Suprapubic skin (tissue), 4 donors: ENCODE data around the gene HES5. TPM values are rescaled to one million over a fixed set of nuclear protein-coding genes. Genes with fewer than 3 reads are reported as not detected.

ENCODE experiments used
- DNase-seq, 2 donors: peaks; one replicate each; pipeline ENCODE4 v3.0.0-alpha.2; 2019; ENCODE audit warnings: low spot score in 2 of 2
- H3K27ac ChIP-seq: fragments of 200-600 bp; sonication (generic); one replicate; pipeline ENCODE4 v1.5.1; 2019
- H3K27me3 ChIP-seq: fragments of 200-600 bp; sonication (generic); one replicate; pipeline ENCODE4 v1.5.1; 2019
- H3K36me3 ChIP-seq: fragments of 200-600 bp; sonication (generic); one replicate; pipeline ENCODE4 v1.5.1; 2019
- H3K4me1 ChIP-seq: fragments of 200-600 bp; sonication (generic); one replicate; pipeline ENCODE4 v1.5.1; 2019
- H3K4me3 ChIP-seq: fragments of 200-600 bp; sonication (generic); one replicate; pipeline ENCODE4 v1.5.1; 2019; ENCODE audit warnings: mild to moderate bottlenecking
- H3K9me3 ChIP-seq: fragments of 200-600 bp; sonication (generic); one replicate; pipeline ENCODE4 v1.5.1; 2019
- EP300 ChIP-seq: sonication (generic); formaldehyde crosslinking; IDR thresholded peaks from one replicate; pipeline ENCODE4 v1.6.1; 2017; ENCODE audit warnings: antibody characterized with exemption
- POLR2A ChIP-seq, 2 donors: fragments of 450-650 bp; IDR thresholded peaks; one replicate each; pipeline ENCODE4 v1.6.1; 2017; ENCODE audit warnings: antibody characterized with exemption in 2 of 2, mild to moderate bottlenecking in 2 of 2, moderate library complexity in 2 of 2
- POLR2AphosphoS5 ChIP-seq, 3 donors: sonication (generic); formaldehyde crosslinking; IDR thresholded peaks; one replicate each; pipeline ENCODE4 v1.6.1; 2017; ENCODE audit warnings: antibody characterized with exemption in 3 of 3
- WGBS: methylation state at CpG from one replicate; pipeline ENCODE4 v1.1.5; 2018; 5-methylcytosine and 5-hydroxymethylcytosine counted together
- total RNA-seq, 4 donors: library from RNA; depleted of rRNA; stranded (reverse); fragments of >200 nt; gene quantifications; one replicate each; pipeline ENCODE4 v1.1.0, GENCODE V29; 2016
- TF ChIP-seq, protein P1 (sequence below), 2 donors: fragments of 200-600 bp in 1 of 2; fragments of 450-650 bp in 1 of 2; sonication (generic) in 1 of 2; IDR thresholded peaks; one replicate each; pipeline ENCODE4 v1.5.1; 2016 to 2019; ENCODE audit warnings: antibody characterized with exemption in 2 of 2, mild to moderate bottlenecking in 1 of 2, moderate library complexity in 1 of 2

Gene HES5
- total RNA-seq, 4 donors from 2014 or later = 2.6 to 12.0 (median 5.9) TPM

DNA sequence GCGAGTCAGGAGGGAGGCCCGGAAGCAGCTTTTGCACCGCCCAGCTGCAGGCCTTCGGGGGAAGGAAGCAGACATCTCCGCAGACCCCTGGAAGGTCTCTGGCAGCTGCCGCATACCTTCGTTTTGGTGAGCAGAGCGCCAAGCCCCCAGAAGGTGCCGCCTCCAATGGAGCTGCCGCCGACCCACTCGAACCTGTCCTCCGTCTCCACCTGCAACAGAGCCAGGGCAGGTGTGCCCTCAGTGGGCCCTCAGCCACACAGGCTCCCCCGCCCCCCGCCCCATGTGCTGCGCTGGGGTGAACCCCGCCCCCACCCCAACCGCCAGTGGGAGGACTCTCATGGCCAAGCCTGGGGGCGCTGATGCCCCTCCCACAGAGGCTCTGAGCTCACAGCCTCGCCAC is 9.9 kb downstream of the HES5 start:
- WGBS = 95% methylated on average over 8 of the region's 20 CpGs
- TF ChIP-seq EP300 = no peak
- TF ChIP-seq POLR2A (IDR thresholded peaks at IDR 0.05) = no peak
- TF ChIP-seq, protein P1, sequence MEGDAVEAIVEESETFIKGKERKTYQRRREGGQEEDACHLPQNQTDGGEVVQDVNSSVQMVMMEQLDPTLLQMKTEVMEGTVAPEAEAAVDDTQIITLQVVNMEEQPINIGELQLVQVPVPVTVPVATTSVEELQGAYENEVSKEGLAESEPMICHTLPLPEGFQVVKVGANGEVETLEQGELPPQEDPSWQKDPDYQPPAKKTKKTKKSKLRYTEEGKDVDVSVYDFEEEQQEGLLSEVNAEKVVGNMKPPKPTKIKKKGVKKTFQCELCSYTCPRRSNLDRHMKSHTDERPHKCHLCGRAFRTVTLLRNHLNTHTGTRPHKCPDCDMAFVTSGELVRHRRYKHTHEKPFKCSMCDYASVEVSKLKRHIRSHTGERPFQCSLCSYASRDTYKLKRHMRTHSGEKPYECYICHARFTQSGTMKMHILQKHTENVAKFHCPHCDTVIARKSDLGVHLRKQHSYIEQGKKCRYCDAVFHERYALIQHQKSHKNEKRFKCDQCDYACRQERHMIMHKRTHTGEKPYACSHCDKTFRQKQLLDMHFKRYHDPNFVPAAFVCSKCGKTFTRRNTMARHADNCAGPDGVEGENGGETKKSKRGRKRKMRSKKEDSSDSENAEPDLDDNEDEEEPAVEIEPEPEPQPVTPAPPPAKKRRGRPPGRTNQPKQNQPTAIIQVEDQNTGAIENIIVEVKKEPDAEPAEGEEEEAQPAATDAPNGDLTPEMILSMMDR (IDR thresholded peaks at IDR 0.05) = no peak
- no peak for TF ChIP-seq POLR2AphosphoS5 (IDR thresholded peaks at IDR 0.05)
- Histone ChIP-seq H3K27ac (no peak overlapping the region), H3K9me3 (no peaks in the 10 kb centered on the region), H3K4me3 (no peak overlapping the region), H3K4me1 (peaks cover 23% of the 10 kb centered on the region), H3K27me3 (no peaks in the 10 kb centered on the region), H3K36me3 (peaks cover 67% of the 10 kb centered on the region)
- no peak for DNase-seq

DNA sequence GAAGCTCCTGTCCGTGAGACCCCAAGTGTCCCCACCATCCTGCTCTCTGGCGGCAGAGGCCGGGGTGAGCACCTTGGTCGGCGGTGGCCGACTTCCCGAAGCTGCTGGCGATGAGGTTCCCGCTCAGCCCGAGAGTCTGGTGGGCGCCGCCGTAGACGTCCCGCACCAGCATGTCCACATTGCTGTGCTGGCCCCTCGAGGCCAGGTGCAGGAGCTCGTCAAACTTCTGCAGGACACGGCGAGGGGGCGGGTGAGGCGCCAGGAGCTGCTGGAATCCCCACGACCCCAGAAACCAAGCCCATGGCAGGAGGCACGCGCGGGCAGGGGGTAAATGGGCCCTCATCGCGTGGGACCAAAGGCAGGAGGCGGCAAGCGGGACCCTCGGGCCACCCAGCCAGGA is 10.3 kb downstream of the HES5 start:
- Histone ChIP-seq H3K9me3 (no peaks in the 10 kb centered on the region), H3K4me1 (peaks cover 18% of the 10 kb centered on the region), H3K27me3 (no peaks in the 10 kb centered on the region), H3K4me3 (no peak overlapping the region), H3K36me3 (peaks cover 72% of the 10 kb centered on the region), H3K27ac (no peak overlapping the region)
- TF ChIP-seq, protein P1 (IDR thresholded peaks at IDR 0.05) = no peak
- TF ChIP-seq POLR2AphosphoS5 (IDR thresholded peaks at IDR 0.05) = no peak
- TF ChIP-seq EP300 = no peak
- TF ChIP-seq POLR2A (IDR thresholded peaks at IDR 0.05) = no peak
- WGBS = 93% methylated on average over 23 of the region's 30 CpGs
- DNase-seq = no peak

DNA sequence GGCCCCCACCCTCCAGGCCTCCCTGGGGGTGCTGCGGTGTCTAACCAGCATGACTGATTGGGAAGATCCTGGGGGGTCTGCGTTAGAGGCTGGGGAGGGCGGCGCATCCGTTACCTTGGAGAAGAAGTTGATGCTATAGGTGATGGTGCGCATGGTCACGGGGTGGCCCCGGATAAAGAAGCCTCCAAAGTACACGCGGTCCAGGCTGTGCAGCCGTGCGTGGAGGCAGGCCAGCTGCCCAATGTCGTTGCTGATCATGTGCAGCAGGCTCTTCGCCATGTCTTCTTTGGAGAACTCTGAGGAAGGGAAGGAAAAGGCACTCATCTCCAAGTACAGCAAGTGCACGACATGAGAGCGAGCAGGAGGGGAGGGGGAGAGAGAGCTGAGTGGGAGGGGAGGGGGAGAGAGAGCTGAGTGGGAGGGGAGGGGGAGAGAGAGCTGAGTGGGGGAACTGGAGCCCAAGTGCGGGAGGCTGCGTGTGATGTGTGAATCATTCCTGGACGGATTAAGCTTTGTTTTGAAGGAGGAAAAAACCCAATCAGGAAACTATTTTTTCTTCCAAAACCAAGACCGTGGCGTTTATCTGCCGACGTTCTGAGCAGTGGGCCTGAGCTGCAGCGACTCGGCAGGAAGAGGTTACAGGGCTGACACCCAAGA is 10.9 kb downstream of the HES5 start:
- no peaks in the 10 kb centered on the region for H3K27me3 ChIP-seq
- no peak overlapping the region for H3K4me3 ChIP-seq
- DNase-seq = no peak
- no peaks in the 10 kb centered on the region for H3K9me3 ChIP-seq
- H3K4me1 ChIP-seq = peaks cover 13% of the 10 kb centered on the region
- peaks cover 77% of the 10 kb centered on the region for H3K36me3 ChIP-seq
- no peak overlapping the region for H3K27ac ChIP-seq
- 89% methylated on average over 25 of the region's 25 CpGs for WGBS
- no peak for TF ChIP-seq POLR2AphosphoS5 (IDR thresholded peaks at IDR 0.05)
- TF ChIP-seq, protein P1 (IDR thresholded peaks at IDR 0.05) = no peak
- TF ChIP-seq EP300 = no peak
- no peak for TF ChIP-seq POLR2A (IDR thresholded peaks at IDR 0.05)

DNA sequence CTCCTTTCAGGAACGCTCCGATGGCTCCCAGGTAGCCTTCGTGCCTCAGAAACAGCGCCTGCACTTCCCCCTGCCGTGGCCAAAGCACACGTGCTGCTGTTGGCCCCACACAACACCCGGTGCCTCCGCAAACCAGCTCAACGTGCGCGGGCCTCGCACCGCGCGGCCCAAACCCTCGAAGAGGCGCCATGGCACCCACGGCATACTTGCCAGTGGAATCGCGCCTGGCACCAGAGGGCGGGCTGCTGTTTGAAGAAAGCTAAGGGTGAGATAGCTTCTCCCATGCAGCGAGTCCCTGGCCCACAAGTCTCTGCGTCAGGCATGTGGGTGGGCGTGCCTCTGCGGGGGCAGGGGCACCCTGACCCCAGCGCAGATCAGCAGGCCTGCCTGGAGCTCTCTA is 11.5 kb downstream of the HES5 start:
- peaks cover 84% of the 10 kb centered on the region for H3K36me3 ChIP-seq
- H3K9me3 ChIP-seq = no peaks in the 10 kb centered on the region
- no peaks in the 10 kb centered on the region for H3K27me3 ChIP-seq
- no peak for DNase-seq
- no peak overlapping the region for H3K27ac ChIP-seq
- peaks cover 6% of the 10 kb centered on the region for H3K4me1 ChIP-seq
- H3K4me3 ChIP-seq = no peak overlapping the region
- 94% methylated on average over 15 of the region's 26 CpGs for WGBS
- no peak for TF ChIP-seq POLR2AphosphoS5 (IDR thresholded peaks at IDR 0.05)
- TF ChIP-seq, protein P1 (IDR thresholded peaks at IDR 0.05) = no peak

DNA sequence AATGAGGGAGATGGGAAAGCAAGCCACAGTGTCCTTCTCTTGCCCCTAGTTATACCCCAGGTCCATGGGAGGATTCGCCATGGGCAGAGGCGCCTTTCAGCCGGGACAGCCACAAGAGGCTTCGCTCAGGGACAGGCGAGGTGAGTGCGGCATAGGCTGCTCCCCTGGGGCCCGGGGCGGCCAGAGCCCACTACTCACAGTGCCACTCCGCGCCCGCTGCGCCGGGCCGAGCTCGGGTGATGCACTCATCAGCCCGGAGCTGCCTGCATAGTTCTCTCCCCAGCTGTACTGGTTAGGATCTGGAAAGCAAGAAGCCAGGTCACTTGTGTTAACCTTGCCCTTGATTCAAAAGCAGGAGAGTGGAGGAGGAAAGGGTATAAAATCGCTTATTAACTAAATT is 12.1 kb downstream of the HES5 start:
- H3K36me3 ChIP-seq = peaks cover 89% of the 10 kb centered on the region

More for the DNA sequence above, 12.1 kb downstream of the HES5 start:
- Histone ChIP-seq H3K4me1 (peaks cover under 1% of the 10 kb centered on the region), H3K27ac (no peak overlapping the region), H3K4me3 (no peak overlapping the region), H3K9me3 (no peaks in the 10 kb centered on the region), H3K27me3 (no peaks in the 10 kb centered on the region)
- TF ChIP-seq POLR2AphosphoS5 (IDR thresholded peaks at IDR 0.05) = no peak
- TF ChIP-seq, protein P1 (IDR thresholded peaks at IDR 0.05) = no peak
- 95% methylated on average over 17 of the region's 17 CpGs for WGBS
- DNase-seq = no peak
